ENCODE data around the gene CARD19. TPM values are rescaled to one million over a fixed set of nuclear protein-coding genes. Genes with fewer than 3 reads are reported as not detected.

The CARD19 gene
- total and polyA plus RNA-seq, 4 donors, result 31.1 to 70.7 (median 48.5) TPM

DNA sequence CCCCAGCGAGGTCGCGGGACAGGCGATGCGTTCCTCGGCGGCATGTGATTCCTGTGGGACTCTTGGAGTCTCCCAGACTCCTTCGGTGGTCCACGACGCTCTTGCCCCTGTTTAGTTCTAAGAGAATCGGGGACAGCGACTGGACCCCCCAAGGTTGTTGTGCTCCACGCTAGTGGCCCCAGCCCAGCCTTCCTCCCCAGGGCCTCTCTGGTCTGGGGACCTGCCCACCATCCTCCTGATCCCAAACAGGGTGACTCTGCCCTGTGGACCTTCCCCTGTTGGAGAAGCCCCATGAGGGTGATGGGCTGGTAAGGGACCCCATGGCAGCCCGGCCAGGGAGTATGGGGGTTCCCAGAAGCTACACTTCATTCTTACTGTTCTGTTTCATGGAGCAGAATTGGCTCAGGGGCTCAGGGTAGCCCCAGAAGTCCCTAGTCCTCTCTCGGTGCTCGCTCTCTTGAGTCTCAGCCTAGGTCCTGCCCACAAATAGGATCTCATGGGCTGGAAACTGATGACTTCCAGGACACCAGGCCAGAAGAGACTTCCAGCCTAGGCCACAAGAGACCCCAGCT, 880 bp downstream of the CARD19 start:
- H3K9ac ChIP-seq (ENCODE audit: insufficient read depth in 1 of 2, low read length in 2 of 2), result peak overlapping the region; percentile 5 to 78
- peak overlapping the region; percentile 88 for H3K4me3 ChIP-seq
- TF ChIP-seq, protein P1, sequence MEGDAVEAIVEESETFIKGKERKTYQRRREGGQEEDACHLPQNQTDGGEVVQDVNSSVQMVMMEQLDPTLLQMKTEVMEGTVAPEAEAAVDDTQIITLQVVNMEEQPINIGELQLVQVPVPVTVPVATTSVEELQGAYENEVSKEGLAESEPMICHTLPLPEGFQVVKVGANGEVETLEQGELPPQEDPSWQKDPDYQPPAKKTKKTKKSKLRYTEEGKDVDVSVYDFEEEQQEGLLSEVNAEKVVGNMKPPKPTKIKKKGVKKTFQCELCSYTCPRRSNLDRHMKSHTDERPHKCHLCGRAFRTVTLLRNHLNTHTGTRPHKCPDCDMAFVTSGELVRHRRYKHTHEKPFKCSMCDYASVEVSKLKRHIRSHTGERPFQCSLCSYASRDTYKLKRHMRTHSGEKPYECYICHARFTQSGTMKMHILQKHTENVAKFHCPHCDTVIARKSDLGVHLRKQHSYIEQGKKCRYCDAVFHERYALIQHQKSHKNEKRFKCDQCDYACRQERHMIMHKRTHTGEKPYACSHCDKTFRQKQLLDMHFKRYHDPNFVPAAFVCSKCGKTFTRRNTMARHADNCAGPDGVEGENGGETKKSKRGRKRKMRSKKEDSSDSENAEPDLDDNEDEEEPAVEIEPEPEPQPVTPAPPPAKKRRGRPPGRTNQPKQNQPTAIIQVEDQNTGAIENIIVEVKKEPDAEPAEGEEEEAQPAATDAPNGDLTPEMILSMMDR (IDR thresholded peaks at IDR 0.05; ENCODE audit: control extremely low read depth, extremely low read depth), result no peak
- no peaks in the 10 kb centered on the region for H3K36me3 ChIP-seq (ENCODE audit: control insufficient read depth in 4 of 4, insufficient read depth in 4 of 4, low read length in 4 of 4)
- peak overlapping the region; percentile 84 to 95 for H3K27ac ChIP-seq (ENCODE audit: low read depth in 1 of 2, low read length in 1 of 2)
- DNase-seq, result no peak
- no peaks in the 10 kb centered on the region for H3K27me3 ChIP-seq (ENCODE audit: control insufficient read depth in 3 of 3, insufficient read depth in 3 of 3, low read length in 2 of 3)
- H3K9me3 ChIP-seq (ENCODE audit: control insufficient read depth in 4 of 4, insufficient read depth in 3 of 4, low read length in 3 of 4), result peaks cover 0 to under 1% (median 0%) of the 10 kb centered on the region in 4 donors
- no peak for ATAC-seq (ENCODE audit: insufficient read depth, low FRiP score)
- peaks cover 0 to 45% (median 9%) of the 10 kb centered on the region in 5 donors for H3K4me1 ChIP-seq (ENCODE audit: control insufficient read depth in 5 of 5, insufficient read depth in 5 of 5, low read length in 5 of 5)
- 8 to 11% methylated on average over 16 of the region's 16 CpGs for WGBS, 2 donors

DNA sequence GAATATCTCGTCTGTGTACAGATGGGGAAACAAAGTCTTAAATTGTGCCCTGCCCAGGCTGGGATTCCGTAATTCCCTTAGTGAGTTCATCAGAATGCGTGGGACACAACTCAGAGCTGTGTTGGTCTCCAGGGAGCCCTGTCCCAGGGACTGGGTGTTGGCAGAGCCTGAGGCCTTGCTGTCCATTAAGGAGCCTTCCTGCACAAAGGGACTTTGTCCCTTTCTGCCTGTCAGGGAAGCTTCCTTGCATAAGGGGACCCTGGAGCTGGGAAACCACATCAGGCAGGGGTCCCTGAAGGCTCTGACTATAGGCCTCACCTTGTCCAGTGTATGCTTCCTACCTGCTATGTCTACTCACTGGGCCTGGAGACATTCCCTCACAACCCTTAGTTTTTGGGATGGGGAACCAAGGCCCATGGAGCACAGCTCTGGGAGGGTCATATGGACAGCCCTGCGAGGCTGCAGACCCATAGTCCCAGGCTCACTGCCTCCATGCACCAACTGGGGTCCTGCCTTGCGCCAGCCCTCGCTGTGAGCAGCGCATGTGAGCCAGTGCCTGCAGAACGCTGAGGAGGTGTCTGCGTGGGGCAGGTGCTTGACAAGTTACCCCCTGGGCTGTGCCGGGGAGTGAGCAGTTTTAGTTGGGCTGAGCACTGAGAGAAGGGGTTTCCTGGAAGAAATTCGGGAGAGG, 1.6 kb downstream of the CARD19 start:
- Histone ChIP-seq H3K27ac (ENCODE audit: low read depth in 1 of 2, low read length in 1 of 2) (peak overlapping the region in 1 of 2 donors; percentile 95), H3K4me3 (no peak overlapping the region), H3K9ac (ENCODE audit: insufficient read depth in 1 of 2, low read length in 2 of 2) (peak overlapping the region in 1 of 2 donors; percentile 15), H3K36me3 (ENCODE audit: control insufficient read depth in 4 of 4, insufficient read depth in 4 of 4, low read length in 4 of 4) (no peaks in the 10 kb centered on the region), H3K27me3 (ENCODE audit: control insufficient read depth in 3 of 3, insufficient read depth in 3 of 3, low read length in 2 of 3) (no peaks in the 10 kb centered on the region), H3K9me3 (ENCODE audit: control insufficient read depth in 4 of 4, insufficient read depth in 3 of 4, low read length in 3 of 4) (peaks cover 0 to 4% (median 0%) of the 10 kb centered on the region in 4 donors), H3K4me1 (ENCODE audit: control insufficient read depth in 5 of 5, insufficient read depth in 5 of 5, low read length in 5 of 5) (peaks cover 0 to 42% (median 9%) of the 10 kb centered on the region in 5 donors)
- no peak for DNase-seq
- no peak for ATAC-seq (ENCODE audit: insufficient read depth, low FRiP score)
- 67 to 70% methylated on average over 11 of the region's 11 CpGs for WGBS, 2 donors
- TF ChIP-seq, protein P1 (IDR thresholded peaks at IDR 0.05; ENCODE audit: control extremely low read depth, extremely low read depth), result no peak

DNA sequence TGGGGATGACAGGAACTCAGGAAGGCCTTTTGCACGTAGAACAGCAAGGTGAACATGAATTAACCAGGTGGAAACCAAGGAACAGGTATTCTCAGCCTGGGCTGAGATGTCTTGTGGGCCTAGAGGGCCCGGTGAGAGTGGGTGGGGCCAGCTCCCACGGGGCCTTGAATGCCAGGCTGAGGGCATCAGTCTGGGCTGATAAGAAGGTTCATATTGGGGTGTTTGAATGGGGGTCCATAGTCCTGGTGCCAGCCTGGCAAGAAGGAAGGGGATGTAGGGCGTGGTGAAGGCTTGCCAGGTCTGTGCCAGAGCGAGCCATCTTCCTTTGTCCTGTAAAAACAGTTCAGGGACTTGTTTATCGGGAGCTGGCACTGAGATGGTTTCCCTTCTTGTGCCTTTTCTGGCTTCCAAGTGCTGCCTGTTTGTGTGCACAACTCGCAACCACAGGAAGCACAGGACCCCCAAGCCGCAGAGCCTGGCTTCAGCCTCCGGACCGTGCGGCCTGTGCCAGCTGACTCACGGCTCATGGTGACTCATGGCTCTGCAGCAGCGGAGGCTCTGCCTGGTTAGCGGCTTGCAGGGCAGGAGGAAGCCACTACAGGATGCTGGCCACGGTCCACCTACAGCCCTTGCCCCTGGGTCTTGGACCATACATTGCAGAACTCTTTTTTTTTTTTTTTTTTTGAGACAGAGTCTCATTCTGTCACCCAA, 2.4 kb downstream of the CARD19 start:
- DNase-seq, result peak; percentile 36 to 52 (median 37)
- Histone ChIP-seq H3K4me1 (ENCODE audit: control insufficient read depth in 5 of 5, insufficient read depth in 5 of 5, low read length in 5 of 5) (peaks cover 0 to 35% (median 9%) of the 10 kb centered on the region in 5 donors), H3K9ac (ENCODE audit: insufficient read depth in 1 of 2, low read length in 2 of 2) (no peak overlapping the region), H3K27me3 (ENCODE audit: control insufficient read depth in 3 of 3, insufficient read depth in 3 of 3, low read length in 2 of 3) (no peaks in the 10 kb centered on the region), H3K4me3 (no peak overlapping the region), H3K36me3 (ENCODE audit: control insufficient read depth in 4 of 4, insufficient read depth in 4 of 4, low read length in 4 of 4) (no peaks in the 10 kb centered on the region), H3K27ac (ENCODE audit: low read depth in 1 of 2, low read length in 1 of 2) (peak overlapping the region; percentile 10 to 95), H3K9me3 (ENCODE audit: control insufficient read depth in 4 of 4, insufficient read depth in 3 of 4, low read length in 3 of 4) (peaks cover 0 to 4% (median 0%) of the 10 kb centered on the region in 4 donors)
- TF ChIP-seq, protein P1 (IDR thresholded peaks at IDR 0.05; ENCODE audit: control extremely low read depth, extremely low read depth), result no peak
- WGBS, 2 donors, result 10 to 13% methylated on average over 15 of the region's 15 CpGs
- ATAC-seq (ENCODE audit: insufficient read depth, low FRiP score), result peak; percentile 22

Data from lung (tissue), 12 donors.